ENCODE results near the gene MTF1. TPM values are rescaled to one million over a fixed set of nuclear protein-coding genes. Genes with fewer than 3 reads are reported as not detected.
"Not testable (repeated sequence)": the region's sequence is repeated elsewhere in the genome, so short reads cannot be mapped to it uniquely, and the experiment has no call there.

MTF1 gene
- 3.8 TPM for polyA plus RNA-seq (2013, experiment 1 of 2)
- 3.8 TPM for polyA plus RNA-seq (2013, experiment 2 of 2)

DNA sequence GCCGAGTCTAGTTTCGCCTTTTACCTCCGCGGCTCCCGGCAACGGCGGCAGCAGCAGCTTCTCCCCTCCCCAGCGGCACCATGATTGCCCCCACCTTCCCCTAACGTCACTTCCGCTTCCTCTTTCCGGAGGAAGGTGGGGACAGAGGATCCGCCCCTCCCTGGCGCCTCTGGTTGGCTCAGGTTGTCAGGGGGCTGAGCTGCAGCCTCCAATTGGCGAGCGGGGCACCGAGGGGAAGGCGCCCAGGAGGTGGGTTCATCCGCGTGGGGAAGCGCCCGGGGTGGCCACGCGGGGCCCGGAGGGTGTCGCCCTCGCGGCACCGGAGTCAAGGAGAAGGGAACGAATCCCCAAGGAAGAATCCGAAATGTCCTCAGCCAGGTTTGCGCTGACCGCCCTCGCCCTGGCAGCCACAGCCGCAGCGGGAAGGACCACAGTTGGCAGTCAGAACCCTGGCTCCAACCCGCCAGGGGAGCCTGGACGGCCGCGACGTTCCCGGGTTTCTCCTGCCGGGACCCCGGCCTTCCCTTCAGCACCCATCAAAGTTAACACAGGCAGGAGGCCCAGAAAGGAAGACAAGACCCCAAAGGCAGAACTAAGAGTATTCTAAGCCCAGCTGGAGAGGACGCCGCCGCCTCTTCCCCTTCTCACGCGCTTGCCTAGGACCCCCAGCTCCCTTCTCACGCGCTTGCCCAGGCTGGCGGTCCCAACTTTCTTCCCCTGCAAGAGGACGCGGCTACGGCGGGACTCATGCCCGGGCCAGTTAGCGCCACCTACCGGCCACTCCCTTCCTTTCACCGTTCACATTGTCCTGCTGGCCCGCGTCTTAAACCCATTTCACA is at the start of gene MTF1:
MTF1 (minus strand) TSS at position 86 of the 839 bp plus-strand sequence. CDS start 1,934 bp downstream, outside the sequence.
- no peaks in the 10 kb centered on the region for H3K9me3 ChIP-seq (ENCODE audit: control insufficient read depth, low read length)
- peaks cover 34% of the 10 kb centered on the region for H3K36me3 ChIP-seq (ENCODE audit: control insufficient read depth, insufficient read depth, low read length)
- peaks cover 4% of the 10 kb centered on the region for H3K4me1 ChIP-seq (ENCODE audit: control insufficient read depth, insufficient read depth, low read length, poor library complexity, severe bottlenecking)
- H3K4me3 ChIP-seq (ENCODE audit: extremely low read depth, insufficient read depth, low read length, poor library complexity, severe bottlenecking), result peak within 1 kb of the TSS; percentile 94
- WGBS, 2 experiments (ENCODE audit: insufficient coverage in 2 of 2), result 0 to 1% methylated on average over 39 to 47 of the region's 61 CpGs
- peak within 1 kb of the TSS; percentile 94 for H3K27ac ChIP-seq (ENCODE audit: low read depth, low read length, severe bottlenecking)

- 90 to 95% methylated on average over 2 to 7 of the region's 10 CpGs for WGBS, 2 experiments (ENCODE audit: insufficient coverage in 2 of 2)
- peaks cover 24% of the 10 kb centered on the region for H3K9me3 ChIP-seq (ENCODE audit: control insufficient read depth, low read length)
- not testable (repeated sequence) for H3K27ac ChIP-seq (ENCODE audit: low read depth, low read length, severe bottlenecking); H3K4me1 ChIP-seq (ENCODE audit: control insufficient read depth, insufficient read depth, low read length, poor library complexity, severe bottlenecking); H3K4me3 ChIP-seq (ENCODE audit: extremely low read depth, insufficient read depth, low read length, poor library complexity, severe bottlenecking)
- H3K36me3 ChIP-seq (ENCODE audit: control insufficient read depth, insufficient read depth, low read length), result peaks cover 14% of the 10 kb centered on the region
Observed at GRCh38 chr1:37908531-37908930, 49.1 kb upstream of the MTF1 start.

GRCh38 chr1:37907416-37908125 is 48.2 kb upstream of the MTF1 start:
- H3K27ac ChIP-seq (ENCODE audit: low read depth, low read length, severe bottlenecking); H3K4me1 ChIP-seq (ENCODE audit: control insufficient read depth, insufficient read depth, low read length, poor library complexity, severe bottlenecking); H3K4me3 ChIP-seq (ENCODE audit: extremely low read depth, insufficient read depth, low read length, poor library complexity, severe bottlenecking): not testable (repeated sequence)
- peaks cover 24% of the 10 kb centered on the region for H3K9me3 ChIP-seq (ENCODE audit: control insufficient read depth, low read length)
- WGBS, 2 experiments (ENCODE audit: insufficient coverage in 2 of 2), result 89 to 100% methylated on average over 2 to 4 of the region's 6 CpGs
- H3K36me3 ChIP-seq (ENCODE audit: control insufficient read depth, insufficient read depth, low read length), result peaks cover 14% of the 10 kb centered on the region

- not testable (repeated sequence) for H3K27ac ChIP-seq (ENCODE audit: low read depth, low read length, severe bottlenecking); H3K4me3 ChIP-seq (ENCODE audit: extremely low read depth, insufficient read depth, low read length, poor library complexity, severe bottlenecking); H3K4me1 ChIP-seq (ENCODE audit: control insufficient read depth, insufficient read depth, low read length, poor library complexity, severe bottlenecking); H3K36me3 ChIP-seq (ENCODE audit: control insufficient read depth, insufficient read depth, low read length)
- 86 to 100% methylated on average over 1 of the region's 3 CpGs for WGBS, 2 experiments (ENCODE audit: insufficient coverage in 2 of 2)
- peaks cover 20% of the 10 kb centered on the region for H3K9me3 ChIP-seq (ENCODE audit: control insufficient read depth, low read length)
Observed at GRCh38 chr1:37906591-37906990, 47.2 kb upstream of the MTF1 start.

DNA sequence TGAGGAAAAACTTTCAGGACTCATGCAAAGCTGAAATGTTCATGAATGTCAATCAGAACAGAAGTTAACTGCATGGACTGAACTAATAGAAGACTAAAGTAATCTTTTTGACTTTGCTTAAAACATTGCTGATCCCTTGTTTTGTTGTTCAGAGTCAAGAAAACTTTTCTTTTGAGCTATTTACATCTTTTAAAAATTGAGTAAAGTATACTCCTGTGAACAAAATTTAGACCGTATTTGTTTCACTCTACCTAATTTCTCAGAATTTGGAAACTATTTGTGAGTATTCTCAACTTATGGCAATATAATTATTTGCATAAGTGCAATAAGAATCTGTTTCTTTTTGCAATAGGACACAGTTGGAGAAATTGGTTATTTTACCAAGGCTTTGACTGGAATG is 46.3 kb upstream of the MTF1 start:
- no peak overlapping the region for H3K27ac ChIP-seq (ENCODE audit: low read depth, low read length, severe bottlenecking)
- peaks cover 20% of the 10 kb centered on the region for H3K9me3 ChIP-seq (ENCODE audit: control insufficient read depth, low read length)
- H3K4me3 ChIP-seq (ENCODE audit: extremely low read depth, insufficient read depth, low read length, poor library complexity, severe bottlenecking), result no peak overlapping the region
- WGBS, 2 experiments (ENCODE audit: insufficient coverage in 2 of 2), result no CpG with 5 or more reads among the region's 1 CpG
- no peaks in the 10 kb centered on the region for H3K4me1 ChIP-seq (ENCODE audit: control insufficient read depth, insufficient read depth, low read length, poor library complexity, severe bottlenecking)
- H3K36me3 ChIP-seq (ENCODE audit: control insufficient read depth, insufficient read depth, low read length), result peaks cover 5% of the 10 kb centered on the region

DNA sequence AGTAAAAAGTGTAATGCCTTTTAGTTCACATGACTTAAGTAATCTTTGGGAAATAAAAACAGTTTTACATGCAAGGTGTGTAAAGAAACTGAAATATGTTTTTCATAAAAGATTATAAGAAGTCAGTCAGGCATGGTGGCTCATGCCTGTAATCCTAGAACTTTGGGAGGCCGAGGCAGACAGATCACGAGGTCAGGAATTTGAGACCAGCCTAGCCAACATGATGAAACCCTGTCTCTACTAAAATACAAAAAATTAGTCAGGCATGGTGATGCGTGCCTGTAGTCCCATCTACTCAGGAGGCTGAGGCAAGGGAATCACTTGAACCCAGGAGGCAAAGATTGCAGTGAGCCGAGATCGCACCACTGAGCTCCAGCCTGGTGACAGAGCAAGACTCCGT is 44.5 kb upstream of the MTF1 start:
- not testable (repeated sequence) for H3K36me3 ChIP-seq (ENCODE audit: control insufficient read depth, insufficient read depth, low read length); H3K4me1 ChIP-seq (ENCODE audit: control insufficient read depth, insufficient read depth, low read length, poor library complexity, severe bottlenecking); H3K4me3 ChIP-seq (ENCODE audit: extremely low read depth, insufficient read depth, low read length, poor library complexity, severe bottlenecking); H3K27ac ChIP-seq (ENCODE audit: low read depth, low read length, severe bottlenecking)
- WGBS, 2 experiments (ENCODE audit: insufficient coverage in 2 of 2), result 84 to 94% methylated on average over 3 to 5 of the region's 6 CpGs
- peaks cover 20% of the 10 kb centered on the region for H3K9me3 ChIP-seq (ENCODE audit: control insufficient read depth, low read length)

GRCh38 chr1:37902983-37903382 is 43.6 kb upstream of the MTF1 start:
- peaks cover 13% of the 10 kb centered on the region for H3K36me3 ChIP-seq (ENCODE audit: control insufficient read depth, insufficient read depth, low read length)
- WGBS, 2 experiments (ENCODE audit: insufficient coverage in 2 of 2), result 96% methylated on average over 3 of the region's 5 CpGs; no CpG with 5 or more reads in 1 of the 2 experiments
- H3K27ac ChIP-seq (ENCODE audit: low read depth, low read length, severe bottlenecking), result no peak overlapping the region
- H3K4me3 ChIP-seq (ENCODE audit: extremely low read depth, insufficient read depth, low read length, poor library complexity, severe bottlenecking), result no peak overlapping the region
- peaks cover 20% of the 10 kb centered on the region for H3K9me3 ChIP-seq (ENCODE audit: control insufficient read depth, low read length)
- H3K4me1 ChIP-seq (ENCODE audit: control insufficient read depth, insufficient read depth, low read length, poor library complexity, severe bottlenecking), result no peaks in the 10 kb centered on the region

GRCh38 chr1:37901893-37902225 is 42.5 kb upstream of the MTF1 start:
- WGBS, 2 experiments (ENCODE audit: insufficient coverage in 2 of 2), result 92 to 96% methylated on average over 4 to 5 of the region's 6 CpGs
- Histone ChIP-seq H3K27ac (ENCODE audit: low read depth, low read length, severe bottlenecking) (no peak overlapping the region), H3K4me3 (ENCODE audit: extremely low read depth, insufficient read depth, low read length, poor library complexity, severe bottlenecking) (no peak overlapping the region), H3K9me3 (ENCODE audit: control insufficient read depth, low read length) (peaks cover 16% of the 10 kb centered on the region), H3K4me1 (ENCODE audit: control insufficient read depth, insufficient read depth, low read length, poor library complexity, severe bottlenecking) (no peaks in the 10 kb centered on the region), H3K36me3 (ENCODE audit: control insufficient read depth, insufficient read depth, low read length) (peaks cover 9% of the 10 kb centered on the region)

GRCh38 chr1:37901191-37901892 is 42.0 kb upstream of the MTF1 start:
- 91 to 100% methylated on average over 4 to 7 of the region's 8 CpGs for WGBS, 2 experiments (ENCODE audit: insufficient coverage in 2 of 2)
- no peak overlapping the region for H3K4me3 ChIP-seq (ENCODE audit: extremely low read depth, insufficient read depth, low read length, poor library complexity, severe bottlenecking)
- H3K36me3 ChIP-seq (ENCODE audit: control insufficient read depth, insufficient read depth, low read length), result peaks cover 9% of the 10 kb centered on the region

DNA sequence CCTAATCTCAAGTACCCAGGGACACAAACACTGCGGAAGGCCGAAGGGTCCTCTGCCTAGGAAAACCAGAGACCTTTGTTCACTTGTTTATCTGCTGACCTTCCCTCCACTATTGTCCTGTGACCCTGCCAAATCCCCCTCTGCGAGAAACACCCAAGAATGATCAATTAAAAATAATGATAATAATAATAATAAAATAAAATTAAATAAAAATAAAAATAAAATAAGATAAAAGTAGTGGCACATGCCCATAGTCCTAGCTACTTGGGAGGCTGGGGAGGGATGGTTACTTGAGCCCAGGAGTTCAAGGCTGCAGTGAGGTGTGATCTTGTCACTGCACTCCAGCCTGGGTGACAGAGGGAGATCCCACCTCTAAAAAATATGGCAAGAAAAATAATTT is 38.2 kb upstream of the MTF1 start:
- H3K9me3 ChIP-seq (ENCODE audit: control insufficient read depth, low read length); H3K27ac ChIP-seq (ENCODE audit: low read depth, low read length, severe bottlenecking); H3K4me3 ChIP-seq (ENCODE audit: extremely low read depth, insufficient read depth, low read length, poor library complexity, severe bottlenecking); H3K4me1 ChIP-seq (ENCODE audit: control insufficient read depth, insufficient read depth, low read length, poor library complexity, severe bottlenecking): not testable (repeated sequence)
- no CpG with 5 or more reads among the region's 3 CpGs for WGBS, 2 experiments (ENCODE audit: insufficient coverage in 2 of 2)
- H3K36me3 ChIP-seq (ENCODE audit: control insufficient read depth, insufficient read depth, low read length), result peaks cover 17% of the 10 kb centered on the region

More at GRCh38 chr1:37901191-37901892, 42.0 kb upstream of the MTF1 start:
- H3K4me1 ChIP-seq (ENCODE audit: control insufficient read depth, insufficient read depth, low read length, poor library complexity, severe bottlenecking), result no peaks in the 10 kb centered on the region
- no peak overlapping the region for H3K27ac ChIP-seq (ENCODE audit: low read depth, low read length, severe bottlenecking)
- H3K9me3 ChIP-seq (ENCODE audit: control insufficient read depth, low read length), result peaks cover 11% of the 10 kb centered on the region
